Mammary epithelial cell (primary cell): ENCODE measurements around the gene DOCK10.

Source experiments
- EZH2 ChIP-seq: IDR thresholded peaks from 2 replicates; pipeline ENCODE4 v1.6.1; 2012; ENCODE audit warnings: low read length, inconsistent platforms, borderline replicate concordance
- TF ChIP-seq, protein P1 (sequence below), 2 donors: IDR thresholded peaks in 1 of 2; conservative IDR thresholded peaks in 1 of 2; 2 replicates each; pipeline ENCODE4 v1.5.1; 2011 to 2012; ENCODE audit warnings: inconsistent platforms in 2 of 2, low read length in 2 of 2, mild to moderate bottlenecking in 2 of 2, control low read depth in 1 of 2, low read depth in 1 of 2; ENCODE audit not compliant: insufficient read depth in 1 of 2; ENCODE audit errors: extremely low read depth in 1 of 2

DNA sequence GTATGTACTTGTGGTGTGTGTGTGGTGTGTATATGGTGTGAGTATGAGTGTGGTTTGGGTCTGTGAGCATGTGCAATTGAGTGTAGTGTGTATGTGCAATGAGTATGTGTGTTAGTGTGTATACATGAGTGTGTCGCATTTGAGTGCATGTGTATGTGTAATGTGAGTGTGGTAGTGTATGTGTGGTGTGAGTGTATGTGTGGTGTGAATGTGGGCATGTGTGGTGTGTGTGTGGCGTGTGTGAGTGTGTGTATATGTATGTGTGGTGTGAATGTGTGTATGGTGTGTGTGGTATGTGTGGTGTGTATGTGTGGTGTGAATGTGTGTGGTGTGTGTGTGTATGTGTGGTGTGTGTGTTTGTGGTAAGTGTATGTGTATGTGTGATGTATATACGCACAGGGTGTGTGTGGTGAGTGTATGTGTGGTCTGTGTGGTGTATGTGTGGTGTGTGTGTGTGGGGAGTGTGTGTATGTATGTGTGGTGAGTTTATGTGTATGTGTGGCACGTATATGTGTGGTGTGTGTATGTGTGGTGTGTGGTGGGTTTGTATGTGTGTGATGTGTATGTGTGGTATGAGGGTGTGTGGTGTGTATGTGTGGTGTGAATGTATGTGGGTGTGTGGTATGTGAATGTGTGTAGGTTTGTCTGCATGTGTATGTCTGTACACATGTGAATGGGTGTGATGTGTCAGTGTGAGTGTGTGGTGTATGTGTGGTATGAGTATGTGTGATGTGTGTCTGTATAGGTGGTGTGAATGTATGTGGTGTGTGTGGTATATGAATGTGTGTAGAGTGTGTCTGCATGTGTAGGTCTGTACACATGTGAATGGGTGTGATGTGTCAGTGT is 123.4 kb downstream of the DOCK10 start:
- TF ChIP-seq, protein P1, sequence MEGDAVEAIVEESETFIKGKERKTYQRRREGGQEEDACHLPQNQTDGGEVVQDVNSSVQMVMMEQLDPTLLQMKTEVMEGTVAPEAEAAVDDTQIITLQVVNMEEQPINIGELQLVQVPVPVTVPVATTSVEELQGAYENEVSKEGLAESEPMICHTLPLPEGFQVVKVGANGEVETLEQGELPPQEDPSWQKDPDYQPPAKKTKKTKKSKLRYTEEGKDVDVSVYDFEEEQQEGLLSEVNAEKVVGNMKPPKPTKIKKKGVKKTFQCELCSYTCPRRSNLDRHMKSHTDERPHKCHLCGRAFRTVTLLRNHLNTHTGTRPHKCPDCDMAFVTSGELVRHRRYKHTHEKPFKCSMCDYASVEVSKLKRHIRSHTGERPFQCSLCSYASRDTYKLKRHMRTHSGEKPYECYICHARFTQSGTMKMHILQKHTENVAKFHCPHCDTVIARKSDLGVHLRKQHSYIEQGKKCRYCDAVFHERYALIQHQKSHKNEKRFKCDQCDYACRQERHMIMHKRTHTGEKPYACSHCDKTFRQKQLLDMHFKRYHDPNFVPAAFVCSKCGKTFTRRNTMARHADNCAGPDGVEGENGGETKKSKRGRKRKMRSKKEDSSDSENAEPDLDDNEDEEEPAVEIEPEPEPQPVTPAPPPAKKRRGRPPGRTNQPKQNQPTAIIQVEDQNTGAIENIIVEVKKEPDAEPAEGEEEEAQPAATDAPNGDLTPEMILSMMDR (conservative IDR thresholded peaks at IDR 0.05 in 1 of 2, IDR thresholded peaks at IDR 0.05 in 1 of 2; ENCODE audit: extremely low read depth in 1 of 2, insufficient read depth in 1 of 2, low read depth in 1 of 2, low read length in 2 of 2), result no peak
- no peak for TF ChIP-seq EZH2
